Measurements from ENCODE around the gene EIF2B1. TPM values are rescaled to one million over a fixed set of nuclear protein-coding genes. Genes with fewer than 3 reads are reported as not detected.

Gene EIF2B1
- total RNA-seq, 1 experiment from 2014 or later: 46.5 TPM

- CTCF ChIA-PET: interaction anchor here (0.7 to 2.0 kb wide), 5 partner anchors 77 to 457 kb away, joined by 3 to 6 read pairs (median 4); partner anchors contain the start of gene ATP6V0A2
- Mint-ChIP-seq H3K4me3 (no peak overlapping the region), H3K4me1 (no peaks in the 10 kb centered on the region), H3K27ac (no peak overlapping the region), H3K36me3 (peaks cover 84% of the 10 kb centered on the region), H3K9me3 (no peaks in the 10 kb centered on the region), H3K27me3 (ENCODE audit: low read depth) (no peaks in the 10 kb centered on the region)
- TF ChIP-seq MAX (CRISPR knock-in tag; IDR thresholded peaks at IDR 0.05) (no peak), ZNF281 (CRISPR knock-in tag; IDR thresholded peaks at IDR 0.05) (no peak), GTF2I (CRISPR knock-in tag; conservative IDR thresholded peaks at IDR 0.05) (no peak), AR (CRISPR knock-in tag; IDR thresholded peaks at IDR 0.05) (no peak)
- POLR2A ChIA-PET: no interaction called here
- ATAC-seq: no peak
- DNase-seq (ENCODE audit: low spot score): no peak
Measured at GRCh38 chr12:123617580-123617979, 15.9 kb downstream of the EIF2B1 start.

- Mint-ChIP-seq H3K36me3 (peaks cover 86% of the 10 kb centered on the region), H3K27ac (no peak overlapping the region), H3K27me3 (ENCODE audit: low read depth) (no peaks in the 10 kb centered on the region), H3K4me3 (no peak overlapping the region), H3K9me3 (no peaks in the 10 kb centered on the region), H3K4me1 (no peaks in the 10 kb centered on the region)
- DNase-seq (ENCODE audit: low spot score): no peak
- no peak for ATAC-seq
- ChIA-PET CTCF (interaction anchor here (0.7 to 2.0 kb wide), 4 partner anchors 76 to 457 kb away, joined by 3 to 6 read pairs (median 4); partner anchors contain the start of gene ATP6V0A2), POLR2A (no interaction called here)
- no peak for TF ChIP-seq NFYB (CRISPR knock-in tag; conservative IDR thresholded peaks at IDR 0.05; ENCODE audit: low read depth)
- TF ChIP-seq ZNF423 (CRISPR knock-in tag; IDR thresholded peaks at IDR 0.05): no peak
Measured at GRCh38 chr12:123617144-123617543, 16.3 kb downstream of the EIF2B1 start.

GRCh38 chr12:123614531-123614930 lies 19.0 kb downstream of the EIF2B1 start:
- H3K4me1 Mint-ChIP-seq: no peaks in the 10 kb centered on the region
- H3K27me3 Mint-ChIP-seq (ENCODE audit: low read depth): no peaks in the 10 kb centered on the region
- peaks cover 85% of the 10 kb centered on the region for H3K36me3 Mint-ChIP-seq
- DNase-seq (ENCODE audit: low spot score) (no peak), ATAC-seq (no peak)
- no peak overlapping the region for H3K27ac Mint-ChIP-seq
- H3K9me3 Mint-ChIP-seq: no peaks in the 10 kb centered on the region
- CTCF ChIA-PET: no interaction called here
- POLR2A ChIA-PET: no interaction called here
- no peak overlapping the region for H3K4me3 Mint-ChIP-seq
- TF ChIP-seq ZMAT4 (CRISPR knock-in tag; IDR thresholded peaks at IDR 0.05) (no peak), PRRX2 (CRISPR knock-in tag; IDR thresholded peaks at IDR 0.05) (no peak), ZNF416 (CRISPR knock-in tag; IDR thresholded peaks at IDR 0.05) (no peak), SMAD3 (CRISPR knock-in tag; IDR thresholded peaks at IDR 0.05; ENCODE audit: borderline replicate concordance) (no peak), ZBTB21 (CRISPR knock-in tag; IDR thresholded peaks at IDR 0.05; ENCODE audit: borderline replicate concordance) (no peak)

- H3K27ac Mint-ChIP-seq: no peak overlapping the region; the same call in 1 of the 2 replicates
- ATAC-seq (no peak), DNase-seq (ENCODE audit: low spot score) (no peak)
- ChIA-PET POLR2A (no interaction called here), CTCF (no interaction called here)
- no peaks in the 10 kb centered on the region for H3K9me3 Mint-ChIP-seq
- H3K4me3 Mint-ChIP-seq: no peak overlapping the region
- peaks cover 85% of the 10 kb centered on the region for H3K36me3 Mint-ChIP-seq
- H3K4me1 Mint-ChIP-seq: no peaks in the 10 kb centered on the region
- H3K27me3 Mint-ChIP-seq (ENCODE audit: low read depth): no peaks in the 10 kb centered on the region
- no peak for TF ChIP-seq NFATC4 (CRISPR knock-in tag; IDR thresholded peaks at IDR 0.05)
- no peak for TF ChIP-seq CDX4 (CRISPR knock-in tag; IDR thresholded peaks at IDR 0.05; ENCODE audit: borderline replicate concordance)
- no peak for TF ChIP-seq ZSCAN18 (CRISPR knock-in tag; IDR thresholded peaks at IDR 0.05)
- TF ChIP-seq E2F1 (CRISPR knock-in tag; IDR thresholded peaks at IDR 0.05): no peak
- no peak for TF ChIP-seq ETV6 (CRISPR knock-in tag; IDR thresholded peaks at IDR 0.05)
Measured at GRCh38 chr12:123614110-123614509, 19.4 kb downstream of the EIF2B1 start.

Measured in WTC11 (cell line).